Left hindlimb (tissue), 1 donor: ENCODE results near the gene FEZ2.

Experiments
- DNase-seq: peaks from one replicate; pipeline ENCODE4 v3.0.0-alpha.2; 2018

Gene FEZ2

DNA sequence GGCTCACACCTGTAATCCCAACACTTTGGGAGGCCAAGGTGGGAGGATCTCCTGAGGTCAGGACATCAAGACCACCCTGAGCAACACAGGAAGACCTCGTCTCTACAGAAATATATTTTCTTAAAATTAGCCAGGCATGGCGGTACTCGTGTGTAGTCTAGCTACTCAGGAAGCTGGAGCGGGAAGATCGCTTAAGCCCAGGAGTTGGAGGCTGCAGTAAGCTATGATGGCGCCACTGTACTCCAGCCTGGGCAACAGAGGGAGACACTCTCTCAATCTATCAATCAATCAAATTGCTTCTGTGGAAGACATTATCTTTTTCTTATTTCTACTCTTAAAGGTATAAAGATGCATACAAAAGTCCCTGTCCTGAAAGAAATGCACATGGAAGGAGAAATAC is 11.3 kb downstream of the FEZ2 start:
- DNase-seq, result no peak

DNA sequence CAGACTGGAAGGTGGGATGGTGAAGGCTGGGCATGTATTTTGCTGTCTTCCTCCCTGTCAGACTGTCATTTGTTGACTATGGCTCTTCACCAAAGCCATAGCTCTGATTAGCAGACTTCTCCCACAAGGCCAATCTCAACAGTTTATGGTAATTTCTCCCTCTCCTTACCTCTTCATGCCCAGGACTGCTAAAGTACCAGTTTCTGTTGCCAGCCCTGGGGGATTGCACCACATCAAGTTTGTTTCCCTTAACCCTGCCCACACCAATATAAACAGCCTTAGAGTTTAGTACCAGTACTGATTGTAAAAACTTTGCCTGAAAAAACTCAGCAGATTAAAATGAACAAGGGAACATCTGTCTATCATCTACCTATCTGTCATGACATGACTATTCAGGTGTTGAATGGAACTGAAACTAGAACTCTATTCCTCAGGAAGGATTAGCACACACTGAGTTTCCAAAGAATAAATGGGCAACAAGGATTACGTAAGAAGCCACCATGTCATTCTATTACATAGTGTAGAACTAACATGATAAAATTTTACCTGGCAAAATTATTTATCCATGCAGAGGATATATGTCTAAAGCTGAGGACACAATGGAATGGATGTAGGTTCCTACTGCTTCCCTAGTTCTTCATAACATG is 13.7 kb downstream of the FEZ2 start:
- DNase-seq, result no peak

DNA sequence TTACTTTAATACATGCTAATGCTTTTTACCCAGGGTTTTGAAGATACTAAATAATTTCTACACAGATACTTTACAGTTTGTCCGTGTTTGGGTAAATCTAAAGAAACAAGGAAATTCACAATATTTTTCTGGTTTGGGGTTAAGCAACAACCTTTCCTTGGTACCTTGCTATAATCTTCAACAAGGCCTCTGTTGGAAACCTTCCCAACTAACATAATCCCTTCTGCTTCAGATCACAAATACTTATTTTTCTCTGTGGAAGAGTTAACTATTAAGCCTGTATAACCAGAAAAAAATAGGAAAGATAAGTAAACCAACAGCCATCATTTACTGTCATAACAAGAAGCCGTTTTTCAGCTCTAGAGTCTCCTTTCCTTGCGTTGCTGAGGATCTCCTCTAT is 15.0 kb downstream of the FEZ2 start:
- DNase-seq, result no peak

DNA sequence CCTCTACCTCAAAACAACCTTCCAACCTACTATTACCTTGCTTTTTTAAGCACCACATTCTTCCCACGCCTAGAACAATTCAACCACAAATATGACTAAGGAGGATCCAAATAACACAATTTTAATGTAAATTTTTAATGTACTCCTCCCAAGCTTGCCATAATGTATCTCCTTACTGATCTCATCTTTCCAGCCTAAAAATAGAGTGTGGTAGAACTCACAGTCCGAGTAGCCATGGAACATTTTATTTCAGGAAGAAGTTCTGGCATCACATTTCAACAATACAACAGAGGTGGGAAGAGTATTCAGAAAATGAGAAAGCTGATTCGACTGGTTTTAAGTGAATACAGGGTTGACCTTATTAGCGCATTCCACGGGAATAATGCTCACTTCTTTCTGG is 15.4 kb downstream of the FEZ2 start:
- no peak for DNase-seq

DNA sequence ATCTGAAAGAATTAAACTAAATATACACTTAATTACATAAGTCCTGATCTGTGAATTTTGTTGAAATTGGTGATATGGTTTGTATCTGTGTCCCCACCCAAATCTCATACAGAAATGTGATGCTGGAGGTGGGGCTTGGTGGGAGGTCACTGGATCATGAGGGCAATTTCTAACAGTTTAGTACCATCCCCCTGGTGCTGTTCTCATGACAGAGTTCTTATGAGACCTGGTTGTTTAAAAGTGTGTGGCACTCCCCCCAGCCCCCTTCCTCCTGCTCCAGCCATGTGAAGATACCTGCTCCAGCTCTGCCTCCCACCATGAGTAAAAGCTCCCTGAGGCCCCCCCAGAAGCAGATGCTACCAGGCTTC is 18.7 kb downstream of the FEZ2 start:
- DNase-seq, result no peak

DNA sequence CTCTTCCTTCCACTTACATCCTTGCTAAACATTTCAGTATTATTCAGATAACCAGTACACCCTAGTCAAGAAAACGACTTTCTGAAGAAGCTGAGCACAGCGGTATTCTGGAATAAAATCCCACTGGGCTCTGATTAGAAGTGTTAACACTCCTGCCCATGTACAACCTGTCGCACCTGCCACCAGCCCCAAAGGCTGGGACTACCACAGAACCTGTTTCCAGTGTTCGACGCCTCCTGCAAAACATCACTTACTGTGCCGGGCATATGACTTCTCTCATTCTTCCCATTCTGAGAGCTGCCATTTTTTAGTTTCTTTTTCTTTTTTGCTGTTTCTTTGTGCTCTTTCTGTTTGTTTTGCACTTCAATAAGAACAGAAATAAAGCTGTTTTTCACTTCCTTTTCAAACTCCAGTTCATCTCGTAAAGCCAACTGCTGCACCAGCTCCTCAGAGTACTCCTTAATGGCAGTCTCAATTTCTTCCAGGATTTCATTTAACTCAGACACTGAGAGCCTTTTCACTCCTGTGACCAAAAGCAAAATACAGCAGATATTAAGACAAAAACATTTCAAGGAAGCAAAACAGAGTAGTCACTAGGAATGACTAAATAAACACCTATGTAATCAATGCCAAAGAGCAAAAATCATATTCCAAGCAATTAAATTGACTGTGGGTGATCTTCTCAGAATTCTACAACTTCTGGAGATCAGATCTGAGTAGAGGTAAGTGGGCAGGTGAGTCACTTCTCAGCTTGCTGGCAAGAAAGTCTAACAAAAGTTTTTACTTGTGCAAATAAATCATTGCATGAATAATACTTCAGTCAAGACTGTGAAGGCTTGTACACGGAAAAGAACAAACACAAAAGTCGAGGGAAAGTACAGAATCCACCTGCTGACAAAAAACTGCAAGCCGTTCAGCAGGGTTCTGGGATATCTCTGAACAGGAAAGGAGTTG is 19.3 kb downstream of the FEZ2 start:
- DNase-seq, result no peak

DNA sequence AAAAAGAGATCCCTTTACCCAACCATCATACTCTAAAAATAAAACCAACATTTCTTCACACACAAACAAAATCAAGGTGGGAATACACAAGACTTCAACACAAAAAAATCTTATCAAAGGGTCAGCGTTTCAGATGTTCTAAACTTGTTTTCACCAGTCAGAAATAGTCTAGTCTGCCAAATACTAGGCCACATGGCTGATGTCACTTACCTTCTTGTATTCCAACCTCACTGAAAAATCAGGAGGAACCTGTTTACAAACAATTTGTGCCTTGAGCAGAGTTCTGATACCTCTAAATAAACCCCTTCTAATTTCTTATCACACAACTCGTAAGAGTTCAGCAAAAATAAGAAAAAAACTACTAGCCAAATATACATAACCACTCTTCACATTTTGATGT is 20.1 kb downstream of the FEZ2 start:
- no peak for DNase-seq

DNA sequence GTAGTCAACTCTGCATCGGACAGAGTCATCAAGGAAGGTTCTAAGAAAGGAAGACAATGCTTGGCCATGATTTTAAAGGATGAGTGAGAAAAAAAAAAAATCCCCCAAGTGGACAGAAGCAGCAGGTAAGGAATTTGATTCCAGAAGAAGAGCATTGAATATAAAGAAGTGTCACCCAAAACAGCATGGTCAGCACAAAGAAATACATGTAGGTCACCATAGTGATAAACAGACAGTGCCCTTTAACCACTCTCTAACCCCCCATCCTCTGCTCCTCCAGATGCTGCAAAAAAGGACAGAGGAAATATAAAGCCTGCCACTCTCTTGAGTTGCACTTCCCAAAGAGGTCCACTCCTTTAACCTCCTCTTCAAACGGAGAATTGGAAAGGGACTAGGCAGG is 23.4 kb downstream of the FEZ2 start:
- no peak for DNase-seq

DNA sequence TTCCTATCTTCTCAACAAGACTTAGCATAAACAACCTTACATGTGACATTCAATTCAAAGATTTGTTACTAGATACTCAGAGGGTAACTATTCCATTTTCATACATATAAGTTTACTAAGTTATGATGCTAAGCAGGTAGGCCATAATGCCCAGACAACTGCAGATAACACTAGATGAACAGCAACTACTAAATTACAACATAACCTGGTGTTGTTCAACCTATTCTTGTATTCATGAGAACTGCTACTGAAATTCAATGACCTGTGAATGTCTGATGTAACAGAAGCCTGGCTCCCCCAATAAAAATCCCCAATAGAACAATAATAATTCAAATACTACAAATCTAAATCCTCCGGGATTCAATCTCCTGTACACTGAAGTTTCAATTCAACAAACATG is 24.8 kb downstream of the FEZ2 start:
- no peak for DNase-seq

DNA sequence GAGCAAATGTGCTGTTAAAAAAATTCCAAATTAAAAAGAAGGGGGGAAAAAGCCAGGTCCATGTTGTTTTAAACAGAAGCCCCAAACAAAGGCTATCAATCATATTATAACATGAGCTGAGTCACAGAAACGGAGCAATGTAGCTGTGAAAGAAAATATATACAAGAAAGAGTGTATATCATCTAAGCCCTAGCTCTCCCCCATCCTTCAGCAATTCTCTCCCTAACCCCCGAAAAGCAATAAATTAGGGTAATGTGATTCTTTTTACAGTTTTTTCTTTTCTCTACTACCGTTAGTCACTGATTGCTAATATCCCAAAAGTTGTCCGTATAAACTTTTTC is 25.3 kb downstream of the FEZ2 start:
- DNase-seq, result no peak

DNA sequence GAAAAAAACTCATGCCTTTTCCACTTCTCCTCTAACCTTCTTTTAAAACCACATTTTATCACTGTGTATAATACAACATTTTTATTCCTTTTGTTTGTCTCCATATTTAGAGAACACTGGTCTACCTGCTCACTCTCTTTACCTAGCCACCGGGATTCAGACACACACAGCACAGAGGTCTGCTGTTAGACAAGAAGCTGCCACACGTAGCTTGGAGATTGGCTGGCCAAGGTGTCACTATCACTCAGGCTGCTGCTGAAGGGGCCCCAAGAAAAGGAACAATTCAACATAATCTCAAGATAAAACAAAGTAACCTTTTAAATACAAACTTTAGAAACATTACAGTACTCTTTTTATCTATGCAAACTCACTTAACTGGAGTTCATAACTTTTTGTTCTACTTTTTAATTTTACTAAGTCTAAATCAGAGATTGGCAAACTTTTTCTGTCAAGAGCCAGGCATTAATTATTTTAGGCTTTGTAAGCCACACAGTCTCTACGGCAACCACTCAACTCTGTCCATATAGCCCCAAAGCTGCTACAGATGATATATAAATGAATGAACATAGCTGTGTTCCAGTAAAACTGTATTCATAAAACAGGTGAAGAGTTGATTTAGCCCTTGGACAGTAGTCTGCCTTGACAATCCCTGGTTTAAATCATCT is 25.8 kb downstream of the FEZ2 start:
- DNase-seq, result no peak

DNA sequence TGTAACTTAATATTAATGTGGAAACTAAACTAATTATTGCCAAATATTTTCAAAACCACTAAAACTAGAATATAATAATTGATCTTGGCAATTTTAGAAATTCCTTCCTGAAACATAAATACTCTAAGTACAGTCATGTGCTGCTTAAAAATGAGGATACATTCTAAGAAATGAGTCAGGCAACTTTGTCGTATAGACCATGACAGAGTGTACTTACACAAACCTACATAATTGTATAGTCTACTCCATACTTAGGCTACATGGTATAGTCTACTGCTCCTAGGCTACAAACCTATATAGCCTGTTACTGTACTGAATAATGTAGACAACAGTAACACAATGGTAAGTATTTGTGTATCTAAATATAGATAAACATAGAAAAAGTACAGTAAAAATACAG is 27.6 kb downstream of the FEZ2 start:
- DNase-seq, result no peak

DNA sequence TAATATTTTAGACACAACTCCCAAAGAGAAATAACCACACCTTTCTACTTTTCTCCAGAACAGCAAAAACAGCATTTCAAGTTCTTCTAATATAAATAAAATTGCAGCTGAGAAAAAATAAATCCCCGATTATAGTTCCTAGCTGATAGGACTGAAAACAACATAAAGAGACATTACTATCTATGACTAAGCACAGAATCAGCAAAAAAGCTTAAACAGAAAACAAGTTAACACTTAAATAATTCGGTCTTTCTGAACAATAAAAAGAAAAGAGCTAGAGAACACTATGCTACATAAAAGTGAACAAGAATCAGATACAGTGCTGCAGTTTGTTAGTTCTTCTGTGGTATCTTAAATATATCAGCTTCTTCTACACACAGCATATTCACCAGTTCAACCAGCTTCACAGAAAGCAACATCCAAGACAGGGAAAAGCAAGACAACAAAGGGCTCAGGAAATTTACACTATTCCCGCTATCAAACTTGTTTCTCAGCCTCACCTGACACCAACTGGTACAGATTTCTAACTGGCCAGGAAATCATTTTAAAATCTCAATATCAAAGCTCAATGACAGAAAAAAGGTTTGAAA is 28.6 kb downstream of the FEZ2 start:
- DNase-seq, result no peak

DNA sequence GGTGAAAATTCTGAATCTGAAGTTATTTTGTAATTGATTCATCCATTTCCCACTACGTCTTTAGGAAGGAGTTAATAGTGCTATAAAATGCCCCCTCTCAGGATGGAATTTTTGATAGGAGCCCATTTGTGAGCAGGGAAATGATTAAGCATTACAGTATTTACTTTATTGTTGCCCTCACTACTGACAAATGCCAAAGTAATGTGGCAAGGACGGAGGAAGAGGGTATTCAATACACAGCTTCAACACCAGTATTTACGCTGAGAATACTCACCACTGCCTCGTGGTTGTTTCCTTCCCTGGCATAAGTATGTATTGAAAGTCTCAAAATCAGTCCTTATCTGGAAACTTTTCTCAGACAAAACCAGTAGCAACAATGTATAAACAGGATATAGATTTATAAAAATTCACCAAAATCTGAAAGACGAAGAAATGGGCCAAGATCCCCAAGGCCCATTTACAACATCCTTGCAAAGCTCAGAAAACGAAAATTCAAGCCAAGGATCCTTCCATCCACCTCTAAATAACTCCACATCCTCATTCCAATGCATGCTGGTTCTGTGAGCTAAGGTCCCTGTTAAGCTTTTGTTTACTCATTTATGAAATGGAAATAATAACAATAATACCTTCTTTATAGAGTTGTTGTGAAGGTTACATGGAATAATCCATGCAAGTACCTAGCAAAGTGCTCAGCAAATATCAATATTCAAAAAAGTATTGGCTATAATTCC is 29.3 kb downstream of the FEZ2 start:
- no peak for DNase-seq

DNA sequence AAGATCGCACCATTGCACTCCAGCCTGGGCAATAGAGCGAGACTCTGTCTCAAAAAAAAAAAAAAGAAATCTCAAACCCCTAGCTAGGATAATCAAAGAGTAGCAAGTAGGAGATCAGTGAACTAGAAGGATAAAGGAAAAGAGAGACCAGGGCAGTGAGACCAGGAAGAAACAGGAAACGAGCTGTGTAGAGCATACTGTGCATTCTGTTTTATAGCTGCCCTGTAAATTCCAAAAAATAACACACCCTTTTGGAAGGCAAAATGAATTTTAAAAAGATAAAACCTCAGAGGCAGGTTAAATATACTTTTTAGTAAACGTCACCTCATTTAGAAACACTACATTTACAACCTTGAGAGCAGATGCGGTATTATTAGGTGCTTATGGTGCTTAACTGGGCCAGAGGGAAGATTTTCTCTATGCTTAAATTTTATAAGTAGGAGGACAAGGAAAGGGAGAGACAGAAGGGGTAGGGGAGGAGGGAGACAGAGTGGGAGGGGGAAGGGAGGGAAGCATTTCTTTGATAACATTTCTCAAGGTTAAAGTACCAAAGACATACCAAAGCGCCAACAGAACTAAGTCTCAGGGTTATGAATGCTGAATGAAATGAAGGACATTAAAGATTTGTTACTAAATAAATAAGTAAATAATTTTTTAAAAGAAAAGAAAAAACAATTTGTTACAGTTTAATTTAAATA is 30.1 kb downstream of the FEZ2 start:
- DNase-seq, result no peak

DNA sequence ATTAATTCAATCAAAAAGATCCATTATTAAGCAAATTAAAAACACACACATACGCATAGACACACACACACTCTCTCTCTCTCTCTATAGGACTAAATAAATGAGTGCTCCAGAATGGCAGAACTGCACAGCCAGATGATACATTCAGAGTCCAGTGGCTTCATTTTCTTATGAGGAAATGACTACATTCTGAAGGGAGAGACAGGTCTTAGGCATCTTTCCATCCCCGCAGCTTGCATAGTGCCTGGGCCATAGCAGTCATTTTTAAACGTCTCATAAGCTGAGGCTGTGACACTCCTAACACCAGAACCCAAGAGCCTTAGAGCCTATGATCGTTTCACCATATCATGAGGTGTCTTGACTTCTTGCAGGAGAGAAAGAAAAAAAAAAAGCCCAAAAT is 31.1 kb downstream of the FEZ2 start:
- no peak for DNase-seq

DNA sequence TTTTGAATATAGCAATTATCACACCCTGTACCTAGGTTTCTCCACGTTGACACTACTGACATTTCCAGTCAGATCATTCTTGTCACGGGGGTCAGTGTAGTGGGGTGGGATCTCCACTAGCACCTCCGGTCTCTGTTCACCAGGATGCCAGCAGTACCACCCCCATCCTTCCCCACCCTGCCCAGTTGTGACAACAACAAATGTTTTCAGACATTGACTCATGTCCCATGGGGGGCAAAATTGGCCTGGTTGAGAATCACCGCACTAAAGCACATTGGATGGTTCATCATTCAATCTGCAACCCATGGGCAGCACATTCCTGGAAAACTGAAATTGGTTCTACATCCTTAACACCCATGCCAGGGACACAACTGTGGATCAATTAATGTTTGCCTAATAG is 32.3 kb downstream of the FEZ2 start:
- no peak for DNase-seq

DNA sequence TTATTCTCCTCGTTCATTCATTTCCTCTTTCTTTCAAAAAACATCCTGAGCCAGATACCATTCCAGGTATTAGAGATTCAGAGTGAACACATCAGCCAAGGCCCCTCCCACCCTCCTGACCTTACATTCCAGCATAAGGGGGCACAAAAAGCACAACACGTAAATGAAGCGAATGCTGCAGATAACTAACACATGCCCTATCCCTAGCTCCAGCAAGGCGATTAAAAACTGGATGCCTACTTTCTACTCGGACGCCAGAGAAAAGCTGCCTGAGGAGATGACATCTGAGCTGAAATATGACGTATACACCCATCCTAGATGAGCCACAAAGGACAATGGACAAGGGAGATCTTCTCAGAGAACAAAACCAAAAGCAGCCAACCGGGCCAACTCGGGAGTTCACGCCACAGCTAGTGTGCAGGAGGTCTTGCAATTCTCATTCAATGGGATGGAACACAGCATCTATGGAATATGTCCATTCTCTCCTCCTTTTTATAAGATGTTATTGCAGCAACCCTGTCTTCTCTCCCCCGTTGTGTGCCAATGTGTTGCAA is 33.5 kb downstream of the FEZ2 start:
- DNase-seq, result no peak

DNA sequence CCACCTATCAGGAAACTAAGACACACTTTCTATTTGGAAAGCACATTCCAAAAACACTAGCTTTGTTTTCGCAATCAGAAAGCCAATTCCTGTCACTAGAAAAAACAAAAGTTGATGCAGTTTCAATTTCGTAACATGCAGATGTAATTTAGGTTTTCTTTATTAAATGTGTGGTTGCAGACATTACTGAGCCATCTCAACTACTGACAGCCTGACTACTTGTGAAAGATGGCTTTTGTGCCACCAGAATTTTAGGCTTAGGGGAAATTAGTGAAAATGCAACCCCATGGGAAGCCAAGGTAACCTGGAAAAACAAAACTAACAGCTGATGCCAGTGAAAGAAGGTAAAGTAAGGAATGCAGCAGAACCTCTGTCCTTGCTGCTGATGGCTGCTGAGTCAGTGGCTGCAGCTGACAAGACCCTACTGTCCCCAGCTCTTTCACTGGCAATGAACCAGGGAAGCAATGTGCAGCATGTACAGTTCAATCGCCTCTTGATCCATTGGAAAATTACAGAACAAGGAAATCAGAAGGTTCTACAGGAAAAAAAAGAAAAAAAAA is 34.9 kb downstream of the FEZ2 start:
- DNase-seq, result no peak

DNA sequence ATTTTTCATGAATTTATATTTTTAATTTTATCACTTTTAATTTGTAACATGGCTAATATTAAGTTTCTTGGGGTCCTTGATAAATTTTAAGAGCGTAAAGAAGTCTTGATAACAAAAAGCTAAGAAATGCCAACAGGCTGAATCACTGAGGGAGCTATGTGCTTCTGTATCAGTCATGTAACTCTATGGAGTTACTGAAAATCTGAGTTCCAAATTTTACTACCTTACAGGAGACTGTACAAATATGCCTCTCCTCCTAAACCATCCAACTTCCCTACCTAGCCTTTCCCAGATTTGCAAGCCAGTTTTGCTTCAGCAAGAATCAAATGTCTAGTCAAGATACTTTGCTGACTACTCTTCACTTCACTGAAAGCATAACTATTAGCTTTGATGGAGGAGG is 35.7 kb downstream of the FEZ2 start:
- DNase-seq, result no peak

DNA sequence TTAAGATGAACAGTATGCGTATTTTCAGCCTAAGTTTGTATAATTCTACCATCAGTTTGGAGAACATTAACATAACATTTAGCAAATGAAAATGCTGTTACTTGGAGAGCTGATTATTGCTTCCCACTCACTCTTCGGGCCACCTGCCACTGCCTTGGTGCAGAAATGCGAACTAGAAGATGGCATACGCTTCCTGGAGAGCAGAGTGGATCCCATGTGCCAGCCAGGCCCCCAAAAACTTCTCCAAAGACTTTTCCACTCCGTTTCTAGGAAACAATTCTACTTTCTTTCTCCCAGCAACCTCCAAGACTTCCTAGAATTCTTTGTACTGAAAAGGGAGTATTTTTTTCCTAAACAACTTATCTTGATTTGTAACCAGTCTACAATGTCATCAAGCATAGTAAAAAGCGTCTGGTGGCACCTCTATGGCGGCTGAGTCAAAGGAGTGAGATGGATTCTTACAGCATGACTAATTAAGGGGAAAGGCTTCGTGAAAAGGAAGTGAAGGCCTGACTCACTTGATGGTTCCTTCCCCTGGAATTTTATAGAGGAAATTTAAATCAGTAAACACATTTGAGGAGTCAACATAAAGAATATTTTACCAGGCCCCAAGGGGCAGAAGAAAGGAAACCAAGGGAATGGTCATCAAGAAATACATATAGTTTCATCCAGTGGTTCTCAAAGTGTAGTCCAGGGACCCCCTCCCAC is 36.6 kb downstream of the FEZ2 start:
- DNase-seq, result no peak
